Neuronal stem cell (in vitro differentiated cells): ENCODE measurements around the gene GALNTL6.

Experiments used
- DNase-seq: peaks from one replicate; pipeline ENCODE4 v3.0.0-alpha.2; 2013; ENCODE audit warnings: low spot score
- H2AFZ ChIP-seq: one replicate; pipeline ENCODE4 v1.6.1; 2013; ENCODE audit warnings: mild to moderate bottlenecking, low read length, inconsistent platforms
- H2AK5ac ChIP-seq: 2 replicates; pipeline ENCODE4 v1.6.1; 2013; ENCODE audit warnings: low read depth, mild to moderate bottlenecking, inconsistent platforms, low read length, moderate library complexity, mixed read lengths
- H2BK120ac ChIP-seq: 2 replicates; pipeline ENCODE4 v1.6.1; 2013; ENCODE audit warnings: low read depth, mild to moderate bottlenecking, inconsistent platforms, low read length, moderate library complexity, mixed read lengths
- H2BK12ac ChIP-seq: one replicate; pipeline ENCODE4 v1.6.1; 2013; ENCODE audit warnings: low read length, inconsistent platforms
- H2BK15ac ChIP-seq: 2 replicates; pipeline ENCODE4 v1.6.1; 2013; ENCODE audit warnings: mild to moderate bottlenecking, low read length, inconsistent platforms, mixed read lengths
- H2BK5ac ChIP-seq: one replicate; pipeline ENCODE4 v1.6.1; 2013; ENCODE audit warnings: inconsistent platforms, mild to moderate bottlenecking, low read length, moderate library complexity
- H3K14ac ChIP-seq: one replicate; pipeline ENCODE4 v1.6.1; 2013; ENCODE audit warnings: low read length, inconsistent platforms
- H3K18ac ChIP-seq: 2 replicates; pipeline ENCODE4 v1.6.1; 2013; ENCODE audit warnings: low read length, inconsistent platforms
- H3K23ac ChIP-seq: 2 replicates; pipeline ENCODE4 v1.6.1; 2013; ENCODE audit warnings: low read depth, mild to moderate bottlenecking, mixed read lengths, low read length, inconsistent platforms; ENCODE audit not compliant: poor library complexity
- H3K27ac ChIP-seq: replicated peaks from 3 replicates; pipeline ENCODE4 v1.5.1; 2013; ENCODE audit warnings: low read length, inconsistent platforms
- H3K27me3 ChIP-seq, 3 experiments: 2 replicates each; pipeline ENCODE4 v1.6.1; 2013; ENCODE audit warnings: low read length in 3 of 3, mild to moderate bottlenecking in 2 of 3, inconsistent platforms in 1 of 3, low read depth in 1 of 3, mixed read lengths in 1 of 3, moderate library complexity in 1 of 3; ENCODE audit not compliant: control insufficient read depth in 3 of 3, insufficient read depth in 3 of 3
- H3K36me3 ChIP-seq, 2 donors: replicated peaks in 1 of 2; 2 replicates each; pipeline ENCODE4 v1.6.1; 2013; ENCODE audit warnings: low read length in 2 of 2; ENCODE audit not compliant: control insufficient read depth in 2 of 2, insufficient read depth in 2 of 2
- H3K4ac ChIP-seq: 2 replicates; pipeline ENCODE4 v1.6.1; 2013; ENCODE audit warnings: inconsistent platforms, mild to moderate bottlenecking, low read length, moderate library complexity
- H3K4me1 ChIP-seq, 2 donors: 1 replicate in 1 of 2; 2 replicates in 1 of 2; pipeline ENCODE4 v1.6.1; 2013; ENCODE audit warnings: low read length in 2 of 2, low read depth in 1 of 2; ENCODE audit not compliant: control insufficient read depth in 2 of 2, insufficient read depth in 1 of 2
- H3K4me2 ChIP-seq: one replicate; pipeline ENCODE4 v1.6.1; 2013; ENCODE audit warnings: mild to moderate bottlenecking, low read length, inconsistent platforms; ENCODE audit not compliant: insufficient read depth, poor library complexity, severe bottlenecking
- H3K4me3 ChIP-seq, 2 donors: 2 replicates each; pipeline ENCODE4 v1.5.1; 2013; ENCODE audit warnings: low read length in 2 of 2, mild to moderate bottlenecking in 2 of 2, inconsistent platforms in 1 of 2, moderate library complexity in 1 of 2
- H3K79me1 ChIP-seq: one replicate; pipeline ENCODE4 v1.6.1; 2013; ENCODE audit warnings: low read depth, mild to moderate bottlenecking, inconsistent platforms, low read length, moderate library complexity
- H3K9ac ChIP-seq: one replicate; pipeline ENCODE4 v1.6.1; 2013; ENCODE audit warnings: mild to moderate bottlenecking, low read depth, low read length, inconsistent platforms; ENCODE audit not compliant: poor library complexity
- H3K9me3 ChIP-seq, 2 donors: replicated peaks in 1 of 2; 2 replicates each; pipeline versions ENCODE3 to v1.6.1; 2013; ENCODE audit warnings: low read length in 2 of 2, mild to moderate bottlenecking in 2 of 2, inconsistent platforms in 1 of 2, low read depth in 1 of 2, mixed read lengths in 1 of 2, moderate library complexity in 1 of 2; ENCODE audit not compliant: control insufficient read depth in 2 of 2, insufficient read depth in 1 of 2
- H4K8ac ChIP-seq: one replicate; pipeline ENCODE4 v1.6.1; 2013; ENCODE audit warnings: low read depth, mild to moderate bottlenecking, inconsistent platforms, low read length, moderate library complexity
- H4K91ac ChIP-seq: one replicate; pipeline ENCODE4 v1.6.1; 2013; ENCODE audit warnings: low read length, low read depth, mild to moderate bottlenecking, inconsistent platforms; ENCODE audit not compliant: poor library complexity
- WGBS, 2 donors: extraction: QIAGEN DNeasy Blood & Tissue Kit; methylation state at CpG; one replicate each; pipeline ENCODE4 v1.1.7; 2013; ENCODE audit warnings: missing lambda C conversion rate in 2 of 2, mixed read lengths in 1 of 2; ENCODE audit not compliant: insufficient read length in 2 of 2, insufficient replicate concordance in 1 of 2; ENCODE audit errors: extremely low coverage in 2 of 2; 5-methylcytosine and 5-hydroxymethylcytosine counted together

Gene GALNTL6

GRCh38 chr4:172721659-172722058, 908.5 kb downstream of the GALNTL6 start:
- Histone ChIP-seq H4K91ac (no peak overlapping the region), H3K18ac (no peak overlapping the region), H3K14ac (no peak overlapping the region), H3K27me3 (no peaks in the 10 kb centered on the region), H3K4me3 (no peak overlapping the region), H3K9me3 (no peaks in the 10 kb centered on the region), H2AFZ (no peak overlapping the region), H3K4me2 (no peak overlapping the region), H3K4ac (no peak overlapping the region), H3K4me1 (peaks cover 0 to 1% of the 10 kb centered on the region in 2 donors), H2AK5ac (no peak overlapping the region), H2BK12ac (no peak overlapping the region), H3K27ac (no peak overlapping the region), H2BK15ac (no peak overlapping the region), H2BK5ac (no peak overlapping the region), H3K79me1 (no peaks in the 10 kb centered on the region), H3K9ac (no peak overlapping the region), H2BK120ac (no peak overlapping the region), H3K23ac (no peak overlapping the region), H4K8ac (no peak overlapping the region), H3K36me3 (no peaks in the 10 kb centered on the region)
- DNase-seq: no peak
- WGBS, 2 donors: no CpG with 5 or more reads among the region's 4 CpGs

GRCh38 chr4:172725581-172725980, 912.4 kb downstream of the GALNTL6 start:
- no peak overlapping the region for H2BK12ac ChIP-seq
- no peak overlapping the region for H2BK120ac ChIP-seq
- H3K4me1 ChIP-seq: peaks cover 0 to 1% of the 10 kb centered on the region in 2 donors
- H3K4ac ChIP-seq: no peak overlapping the region
- no peak overlapping the region for H3K9ac ChIP-seq
- no peak overlapping the region for H3K14ac ChIP-seq
- no peak for DNase-seq
- WGBS, 2 donors: no CpG with 5 or more reads among the region's 3 CpGs
- no peak overlapping the region for H3K23ac ChIP-seq
- no peak overlapping the region for H3K4me3 ChIP-seq
- no peaks in the 10 kb centered on the region for H3K9me3 ChIP-seq
- H4K8ac ChIP-seq: no peak overlapping the region
- H3K18ac ChIP-seq: no peak overlapping the region
- no peaks in the 10 kb centered on the region for H3K27me3 ChIP-seq
- no peak overlapping the region for H2AFZ ChIP-seq
- H3K36me3 ChIP-seq: no peaks in the 10 kb centered on the region
- no peak overlapping the region for H2AK5ac ChIP-seq
- H3K27ac ChIP-seq: no peak overlapping the region
- H3K79me1 ChIP-seq: no peaks in the 10 kb centered on the region
- H2BK5ac ChIP-seq: no peak overlapping the region
- H2BK15ac ChIP-seq: no peak overlapping the region
- no peak overlapping the region for H3K4me2 ChIP-seq
- H4K91ac ChIP-seq: no peak overlapping the region

- Histone ChIP-seq H3K4me1 (peaks cover 0 to 1% of the 10 kb centered on the region in 2 donors), H3K27ac (no peak overlapping the region), H4K8ac (no peak overlapping the region), H2AFZ (peak overlapping the region; percentile 48), H2BK5ac (no peak overlapping the region), H2AK5ac (no peak overlapping the region), H3K4me3 (no peak overlapping the region), H2BK120ac (no peak overlapping the region), H3K9ac (no peak overlapping the region), H3K9me3 (no peaks in the 10 kb centered on the region), H3K14ac (no peak overlapping the region), H4K91ac (no peak overlapping the region), H3K23ac (no peak overlapping the region), H3K4ac (no peak overlapping the region), H3K4me2 (no peak overlapping the region), H2BK12ac (no peak overlapping the region), H3K27me3 (no peaks in the 10 kb centered on the region), H3K36me3 (no peaks in the 10 kb centered on the region), H3K79me1 (no peaks in the 10 kb centered on the region), H2BK15ac (no peak overlapping the region), H3K18ac (peak overlapping the region; percentile 42)
- no CpG with 5 or more reads among the region's 15 CpGs for WGBS, 2 donors
- no peak for DNase-seq
Measured at GRCh38 chr4:172726001-172726423, 912.8 kb downstream of the GALNTL6 start.

- Histone ChIP-seq H4K91ac (no peak overlapping the region), H3K4me1 (peaks cover 0 to 1% of the 10 kb centered on the region in 2 donors)
Measured at GRCh38 chr4:172727631-172728030, 914.4 kb downstream of the GALNTL6 start.

More at GRCh38 chr4:172727631-172728030, 914.4 kb downstream of the GALNTL6 start:
- Histone ChIP-seq H3K23ac (no peak overlapping the region), H2BK5ac (no peak overlapping the region), H2BK12ac (no peak overlapping the region), H3K9me3 (no peaks in the 10 kb centered on the region), H3K9ac (no peak overlapping the region), H3K27ac (no peak overlapping the region), H3K4ac (no peak overlapping the region), H2BK120ac (no peak overlapping the region), H4K8ac (no peak overlapping the region), H2AK5ac (no peak overlapping the region), H3K4me2 (no peak overlapping the region), H3K14ac (no peak overlapping the region), H2BK15ac (no peak overlapping the region), H2AFZ (no peak overlapping the region), H3K4me3 (no peak overlapping the region), H3K79me1 (no peaks in the 10 kb centered on the region), H3K18ac (no peak overlapping the region), H3K36me3 (no peaks in the 10 kb centered on the region), H3K27me3 (no peaks in the 10 kb centered on the region)
- no CpG with 5 or more reads among the region's 4 CpGs for WGBS, 2 donors
- no peak for DNase-seq
